Keratinocyte (primary cell): ENCODE results near the gene SIMC1. TPM values are rescaled to one million over a fixed set of nuclear protein-coding genes. Genes with fewer than 3 reads are reported as not detected.

Source experiments
- DNase-seq: peaks from one replicate; pipeline ENCODE4 v3.0.0-alpha.2; 2011; ENCODE audit warnings: low read depth, missing footprints, low spot score
- FAIRE-seq: peaks from 2 replicates; lab custom pipeline; 2011; peaks lifted over from hg19 to GRCh38; lab: Jason Lieb, UNC
- H2AFZ ChIP-seq: 2 replicates; pipeline ENCODE4 v1.6.0; 2012; ENCODE audit warnings: low read length, control low read depth, inconsistent platforms; ENCODE audit not compliant: control insufficient read depth
- H3K27ac ChIP-seq: 2 replicates; pipeline ENCODE4 v1.5.1; 2011; ENCODE audit warnings: low read length; ENCODE audit not compliant: control insufficient read depth, insufficient read depth
- H3K27me3 ChIP-seq: 3 replicates; pipeline ENCODE4 v1.6.0; 2011; ENCODE audit warnings: low read length; ENCODE audit not compliant: control insufficient read depth, insufficient read depth; ENCODE audit errors: extremely low read depth
- H3K36me3 ChIP-seq, 2 experiments: 2 replicates in 1 of 2; 3 replicates in 1 of 2; pipeline ENCODE4 v1.5.1; 2011; ENCODE audit warnings: low read length in 2 of 2, mild to moderate bottlenecking in 1 of 2; ENCODE audit not compliant: control insufficient read depth in 2 of 2, insufficient read depth in 2 of 2; ENCODE audit errors: extremely low read depth in 1 of 2
- H3K4me1 ChIP-seq: 3 replicates; pipeline ENCODE4 v1.5.1; 2011; ENCODE audit warnings: low read length; ENCODE audit not compliant: control insufficient read depth, insufficient read depth; ENCODE audit errors: extremely low read depth
- H3K4me2 ChIP-seq: 3 replicates; pipeline ENCODE4 v1.6.0; 2011; ENCODE audit warnings: low read depth, low read length; ENCODE audit not compliant: control insufficient read depth, insufficient read depth; ENCODE audit errors: extremely low read depth
- H3K4me3 ChIP-seq, 3 experiments: fragments of 200-600 bp in 1 of 3; sonication (generic) in 1 of 3; 2 replicates in 2 of 3; 3 replicates in 1 of 3; pipeline ENCODE4 v1.5.1; 2011 to 2016; ENCODE audit warnings: low read length in 3 of 3, mild to moderate bottlenecking in 3 of 3, control low read depth in 2 of 3, inconsistent platforms in 1 of 3, low read depth in 1 of 3, mixed read lengths in 1 of 3, mixed run types in 1 of 3, moderate library complexity in 1 of 3; ENCODE audit not compliant: control insufficient read depth in 2 of 3, insufficient read depth in 2 of 3; ENCODE audit errors: extremely low read depth in 1 of 3
- H3K79me2 ChIP-seq: 2 replicates; pipeline ENCODE4 v1.6.0; 2012; ENCODE audit warnings: low read length; ENCODE audit not compliant: control insufficient read depth, insufficient read depth
- H3K9ac ChIP-seq: 3 replicates; pipeline ENCODE4 v1.6.0; 2011; ENCODE audit warnings: low read length; ENCODE audit not compliant: control insufficient read depth, insufficient read depth; ENCODE audit errors: extremely low read depth
- H3K9me1 ChIP-seq: 3 replicates; pipeline ENCODE4 v1.6.0; 2011; ENCODE audit warnings: low read length; ENCODE audit not compliant: control insufficient read depth, insufficient read depth; ENCODE audit errors: extremely low read depth
- H3K9me3 ChIP-seq: 2 replicates; pipeline ENCODE4 v1.5.1; 2012; ENCODE audit warnings: low read depth, low read length; ENCODE audit not compliant: control insufficient read depth
- H4K20me1 ChIP-seq: 3 replicates; pipeline ENCODE4 v1.6.0; 2011; ENCODE audit warnings: low read length; ENCODE audit not compliant: control insufficient read depth, insufficient read depth; ENCODE audit errors: extremely low read depth
- CTCF ChIP-seq, 3 experiments: IDR thresholded peaks in 1 of 3; conservative IDR thresholded peaks in 1 of 3; optimal IDR thresholded peaks in 1 of 3; 2 replicates in 2 of 3; 3 replicates in 1 of 3; pipeline versions ENCODE3 to v1.5.1; 2011; ENCODE audit warnings: low read length in 3 of 3, mild to moderate bottlenecking in 3 of 3, moderate library complexity in 2 of 3, control low read depth in 1 of 3, inconsistent platforms in 1 of 3; ENCODE audit not compliant: insufficient read depth in 2 of 3; ENCODE audit errors: extremely low read depth in 1 of 3
- EZH2 ChIP-seq: IDR thresholded peaks from one replicate; pipeline ENCODE4 v1.6.1; 2012; ENCODE audit warnings: inconsistent platforms, mild to moderate bottlenecking, low read length, moderate library complexity
- dilution Hi-C: fragments of 300-500 bp; cut with MboI; formaldehyde crosslinking; loops from one replicate; pipeline ENCODE4 v1.7.0; 2020; ENCODE audit warnings: low sequenced_read_pairs; ENCODE audit not compliant: extremely low pct_ligation_motif_present
- polyA plus RNA-seq, 5 experiments: library from polyadenylated mRNA; depleted of rRNA in 3 of 5; stranded (reverse) in 3 of 5; stranded (forward) in 1 of 5; unstranded in 1 of 5; fragments of >200 nt; gene quantifications; 1 replicate in 1 of 5; 2 replicates in 3 of 5; 3 replicates in 1 of 5; pipeline versions ENCODE4 v1.2.1 to v1.2.3, GENCODE V29; 2011 to 2012; ENCODE audit warnings: missing spikeins in 2 of 5, low read depth in 1 of 5, low replicate concordance in 1 of 5

The SIMC1 gene
- polyA plus RNA-seq, 1 donor (not counting 4 experiments of a cell fraction or from before 2014, with no cell fraction given) = 5.2 TPM

GRCh38 chr5:176365351-176366231, 127.4 kb downstream of the SIMC1 start, which contains the start of gene ARL10:
TSS of gene ARL10 (plus strand) at chr5:176365487. CDS start at chr5:176365564, 77 bp downstream.
- H3K4me1 ChIP-seq = peaks cover 8% of the 10 kb centered on the region
- no peaks in the 10 kb centered on the region for H3K27me3 ChIP-seq
- peak within 1 kb of the TSS; percentile 85 for H3K4me2 ChIP-seq
- no peaks in the 10 kb centered on the region for H4K20me1 ChIP-seq
- FAIRE-seq (no peak), DNase-seq (no peak)
- no peaks in the 10 kb centered on the region for H3K9me3 ChIP-seq
- TF ChIP-seq CTCF (optimal IDR thresholded peaks at IDR 0.05 in 1 of 3, IDR thresholded peaks at IDR 0.05 in 1 of 3, conservative IDR thresholded peaks at IDR 0.05 in 1 of 3; ENCODE audit: extremely low read depth in 1 of 3, insufficient read depth in 2 of 3, low read length in 3 of 3) (no peak), EZH2 (no peak)
- H3K9me1 ChIP-seq = no peaks in the 10 kb centered on the region
- peak within 1 kb of the TSS; percentile 90 for H2AFZ ChIP-seq
- H3K9ac ChIP-seq = peak within 1 kb of the TSS; percentile 71
- H3K36me3 ChIP-seq = no peaks in the 10 kb centered on the region
- dilution Hi-C loops = no loop called here
- H3K27ac ChIP-seq = no peak within 1 kb of the TSS
- peaks cover 10% of the 10 kb centered on the region for H3K79me2 ChIP-seq
- H3K4me3 ChIP-seq = peak within 1 kb of the TSS; percentile 42 to 69 (median 63)

- peak overlapping the region; percentile 42 to 69 (median 63) for H3K4me3 ChIP-seq
- H3K9ac ChIP-seq = peak overlapping the region; percentile 71
- H3K4me1 ChIP-seq = peaks cover 8% of the 10 kb centered on the region
- H3K4me2 ChIP-seq = peak overlapping the region; percentile 85
- no peaks in the 10 kb centered on the region for H3K27me3 ChIP-seq
- H3K36me3 ChIP-seq = no peaks in the 10 kb centered on the region
- no peaks in the 10 kb centered on the region for H3K9me3 ChIP-seq
- no peaks in the 10 kb centered on the region for H4K20me1 ChIP-seq
- H3K9me1 ChIP-seq = no peaks in the 10 kb centered on the region
- no peak for FAIRE-seq
- no peak overlapping the region for H3K27ac ChIP-seq
- peak overlapping the region; percentile 90 for H2AFZ ChIP-seq
- dilution Hi-C loops = no loop called here
- peaks cover 2% of the 10 kb centered on the region for H3K79me2 ChIP-seq
- no peak for TF ChIP-seq EZH2
- no peak for TF ChIP-seq CTCF (optimal IDR thresholded peaks at IDR 0.05 in 1 of 3, IDR thresholded peaks at IDR 0.05 in 1 of 3, conservative IDR thresholded peaks at IDR 0.05 in 1 of 3; ENCODE audit: extremely low read depth in 1 of 3, insufficient read depth in 2 of 3, low read length in 3 of 3)
- no peak for DNase-seq
Observed at GRCh38 chr5:176366232-176366894, 128.1 kb downstream of the SIMC1 start.
